Neural cell (in vitro differentiated cells): ENCODE data around the gene SPOCK1. TPM values are rescaled to one million over a fixed set of nuclear protein-coding genes. Genes with fewer than 3 reads are reported as not detected.

ENCODE experiments used
- H2AFZ ChIP-seq: fragments of 200-600, 300-800 bp; sonication (generic), shearing (Covaris generic); 2 replicates; pipeline ENCODE4 v1.6.0; 2014; ENCODE audit warnings: low read depth, mild to moderate bottlenecking, antibody characterized with exemption, low read length, moderate library complexity
- H3F3A ChIP-seq: fragments of 200-600 bp; shearing (Covaris generic); 2 replicates; pipeline ENCODE4 v1.6.1; 2016; ENCODE audit warnings: mild to moderate bottlenecking, moderate library complexity, mixed read lengths, antibody characterized with exemption, low read length; ENCODE audit not compliant: insufficient read depth, poor library complexity, severe bottlenecking
- H3K27ac ChIP-seq: fragments of 200-600, 300-800 bp; sonication (generic), shearing (Covaris generic); 2 replicates; pipeline ENCODE4 v1.5.1; 2014; ENCODE audit warnings: mild to moderate bottlenecking, low read length, moderate library complexity
- H3K27me3 ChIP-seq: fragments of 300-800, 200-600 bp; sonication (generic), shearing (Covaris generic); 2 replicates; pipeline ENCODE4 v1.6.0; 2014; ENCODE audit warnings: mild to moderate bottlenecking, low read depth, low read length, moderate library complexity; ENCODE audit not compliant: insufficient read depth
- H3K36me3 ChIP-seq: fragments of 300-800, 200-600 bp; sonication (generic), shearing (Covaris generic); 2 replicates; pipeline ENCODE4 v1.5.1; 2014; ENCODE audit warnings: mild to moderate bottlenecking, antibody characterized with exemption, low read length, moderate library complexity; ENCODE audit not compliant: insufficient read depth
- H3K4me2 ChIP-seq: fragments of 300-800, 200-600 bp; sonication (generic), shearing (Covaris generic); 2 replicates; pipeline ENCODE4 v1.6.0; 2014; ENCODE audit warnings: mild to moderate bottlenecking, low read length
- H3K4me3 ChIP-seq: fragments of 300-800, 200-600 bp; sonication (generic), shearing (Covaris generic); 2 replicates; pipeline ENCODE4 v1.5.1; 2014; ENCODE audit warnings: mild to moderate bottlenecking, low read length, moderate library complexity
- H3K79me2 ChIP-seq: fragments of 200-600 bp; shearing (Covaris generic); replicated peaks from 2 replicates; pipeline ENCODE4 v1.6.0; 2014; ENCODE audit warnings: mild to moderate bottlenecking, low read length, moderate library complexity; ENCODE audit not compliant: insufficient read depth
- H3K9ac ChIP-seq: fragments of 300-800, 200-600 bp; sonication (generic), shearing (Covaris generic); 2 replicates; pipeline ENCODE4 v1.6.1; 2016; ENCODE audit warnings: mild to moderate bottlenecking, low read length, mixed read lengths
- H3K9me2 ChIP-seq: fragments of 200-600 bp; shearing (Covaris generic); 2 replicates; pipeline ENCODE4 v1.6.1; 2016; ENCODE audit warnings: mild to moderate bottlenecking, low read length, mixed read lengths; ENCODE audit not compliant: insufficient read depth
- H3K9me3 ChIP-seq: fragments of 200-600, 300-800 bp; sonication (generic), shearing (Covaris generic); 2 replicates; pipeline ENCODE4 v1.6.1; 2016; ENCODE audit warnings: mild to moderate bottlenecking, mixed run types, low read length, moderate library complexity, mixed read lengths
- H4K20me1 ChIP-seq: fragments of 200-600 bp; shearing (Covaris generic); 2 replicates; pipeline ENCODE4 v1.6.1; 2016; ENCODE audit warnings: mild to moderate bottlenecking, mixed run types; ENCODE audit not compliant: insufficient read depth
- EP300 ChIP-seq: fragments of 450-650 bp; conservative IDR thresholded peaks from 2 replicates; pipeline ENCODE4 v1.6.1; 2014; ENCODE audit warnings: antibody characterized with exemption, mild to moderate bottlenecking, moderate library complexity; ENCODE audit not compliant: poor library complexity, severe bottlenecking
- EZH2 ChIP-seq: fragments of 200-600, 300-800 bp; shearing (Covaris generic), sonication (generic); IDR thresholded peaks from 2 replicates; pipeline ENCODE4 v1.6.1; 2014; ENCODE audit warnings: antibody characterized with exemption, low read length, borderline replicate concordance, mild to moderate bottlenecking; ENCODE audit not compliant: insufficient read depth, poor library complexity, severe bottlenecking
- MXI1 ChIP-seq: fragments of 450-650 bp; conservative IDR thresholded peaks from 2 replicates; pipeline ENCODE4 v1.6.1; 2014; ENCODE audit warnings: antibody characterized with exemption, mild to moderate bottlenecking; ENCODE audit not compliant: poor library complexity, severe bottlenecking
- POLR2AphosphoS5 ChIP-seq: IDR thresholded peaks from 2 replicates; pipeline ENCODE4 v1.6.1; 2012
- RAD21 ChIP-seq: fragments of 450-650 bp; conservative IDR thresholded peaks from 2 replicates; pipeline ENCODE4 v1.6.1; 2014; ENCODE audit warnings: antibody characterized with exemption, mild to moderate bottlenecking, moderate library complexity
- REST ChIP-seq: IDR thresholded peaks from 2 replicates; pipeline ENCODE4 v1.6.1; 2012; ENCODE audit warnings: borderline replicate concordance
- SMC3 ChIP-seq: fragments of 450-650 bp; conservative IDR thresholded peaks from 2 replicates; pipeline ENCODE4 v1.6.1; 2014; ENCODE audit warnings: antibody characterized with exemption, mild to moderate bottlenecking, moderate library complexity; ENCODE audit not compliant: poor library complexity
- TAF1 ChIP-seq: IDR thresholded peaks from 2 replicates; pipeline ENCODE4 v1.6.1; 2012; ENCODE audit warnings: low read depth
- polyA plus RNA-seq: library from polyadenylated mRNA; depleted of rRNA; stranded (reverse); fragments of >200 nt; gene quantifications from 2 replicates; pipeline ENCODE4 v1.2.3, GENCODE V29; 2014
- TF ChIP-seq, protein P1 (sequence below): fragments of 450-650 bp; IDR thresholded peaks from 2 replicates; pipeline ENCODE4 v1.5.1; 2014; ENCODE audit warnings: antibody characterized with exemption, mild to moderate bottlenecking, moderate library complexity; ENCODE audit not compliant: poor library complexity, severe bottlenecking

The SPOCK1 gene
- polyA plus RNA-seq, 1 donor from 2014 or later, result 33.6 TPM

DNA sequence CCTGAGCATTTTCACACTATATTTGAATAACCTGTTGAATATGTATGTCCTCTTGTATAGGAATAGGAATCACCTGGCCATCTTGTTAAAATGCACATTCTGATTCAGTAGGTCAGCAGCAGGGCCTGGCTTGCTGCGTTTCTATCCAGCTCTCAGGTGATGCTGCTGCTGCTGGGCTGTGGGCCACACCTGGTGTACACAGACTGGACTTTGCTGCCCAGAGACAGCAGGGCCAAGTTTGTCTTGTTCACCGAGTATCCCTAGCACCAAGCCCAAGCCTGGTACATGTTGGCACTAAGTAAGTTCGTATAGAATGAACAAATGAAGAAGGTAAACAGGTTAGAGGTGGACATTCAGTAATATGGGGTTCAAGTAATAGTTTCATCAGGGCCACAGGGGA, 151.3 kb downstream of the SPOCK1 start:
- Histone ChIP-seq H3K4me2 (no peak overlapping the region), H4K20me1 (no peaks in the 10 kb centered on the region), H3K9ac (no peak overlapping the region), H3K4me3 (no peak overlapping the region), H3K27me3 (no peaks in the 10 kb centered on the region), H3K9me2 (no peaks in the 10 kb centered on the region), H3F3A (no peaks in the 10 kb centered on the region), H3K79me2 (no peaks in the 10 kb centered on the region), H3K27ac (no peak overlapping the region), H2AFZ (no peak overlapping the region), H3K9me3 (no peaks in the 10 kb centered on the region), H3K36me3 (no peaks in the 10 kb centered on the region)
- TF ChIP-seq EZH2 (no peak), POLR2AphosphoS5 (no peak), EP300 (no peak), SMC3 (no peak), REST (no peak)
- TF ChIP-seq, protein P1, sequence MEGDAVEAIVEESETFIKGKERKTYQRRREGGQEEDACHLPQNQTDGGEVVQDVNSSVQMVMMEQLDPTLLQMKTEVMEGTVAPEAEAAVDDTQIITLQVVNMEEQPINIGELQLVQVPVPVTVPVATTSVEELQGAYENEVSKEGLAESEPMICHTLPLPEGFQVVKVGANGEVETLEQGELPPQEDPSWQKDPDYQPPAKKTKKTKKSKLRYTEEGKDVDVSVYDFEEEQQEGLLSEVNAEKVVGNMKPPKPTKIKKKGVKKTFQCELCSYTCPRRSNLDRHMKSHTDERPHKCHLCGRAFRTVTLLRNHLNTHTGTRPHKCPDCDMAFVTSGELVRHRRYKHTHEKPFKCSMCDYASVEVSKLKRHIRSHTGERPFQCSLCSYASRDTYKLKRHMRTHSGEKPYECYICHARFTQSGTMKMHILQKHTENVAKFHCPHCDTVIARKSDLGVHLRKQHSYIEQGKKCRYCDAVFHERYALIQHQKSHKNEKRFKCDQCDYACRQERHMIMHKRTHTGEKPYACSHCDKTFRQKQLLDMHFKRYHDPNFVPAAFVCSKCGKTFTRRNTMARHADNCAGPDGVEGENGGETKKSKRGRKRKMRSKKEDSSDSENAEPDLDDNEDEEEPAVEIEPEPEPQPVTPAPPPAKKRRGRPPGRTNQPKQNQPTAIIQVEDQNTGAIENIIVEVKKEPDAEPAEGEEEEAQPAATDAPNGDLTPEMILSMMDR, result no peak

- Histone ChIP-seq H3K4me3 (no peak overlapping the region), H3K27ac (no peak overlapping the region), H3K79me2 (no peaks in the 10 kb centered on the region), H3K36me3 (no peaks in the 10 kb centered on the region), H3K9me3 (no peaks in the 10 kb centered on the region), H3K4me2 (no peak overlapping the region), H3K9ac (no peak overlapping the region), H2AFZ (no peak overlapping the region), H3K9me2 (no peaks in the 10 kb centered on the region), H4K20me1 (no peaks in the 10 kb centered on the region), H3K27me3 (no peaks in the 10 kb centered on the region), H3F3A (no peaks in the 10 kb centered on the region)
- TF ChIP-seq RAD21 (no peak), SMC3 (no peak), EZH2 (no peak), TAF1 (no peak), MXI1 (no peak), POLR2AphosphoS5 (no peak), REST (no peak), EP300 (no peak)
- TF ChIP-seq, protein P1, result no peak
Measured at GRCh38 chr5:137346281-137346680, 152.8 kb downstream of the SPOCK1 start.
